Stimulated activated CD4-positive, alpha-beta T cell treated with anti-CD3 and anti-CD28 coated beads, Interleukin-2, amount 100 ng/mL, for 48 hours (primary cell): ENCODE data around the gene PDCD1.

Experiments
- DNase-seq, 2 donors: peaks; one replicate each; pipeline ENCODE4 v3.0.0-alpha.2; 2020

PDCD1 gene

GRCh38 chr2:241895427-241895711 is 36.7 kb upstream of the PDCD1 start:
- no peak for DNase-seq

- no peak for DNase-seq
Measured at GRCh38 chr2:241894681-241895426, 36.2 kb upstream of the PDCD1 start.

GRCh38 chr2:241894056-241894641 is 35.5 kb upstream of the PDCD1 start:
- DNase-seq = no peak

- DNase-seq = no peak
Measured at GRCh38 chr2:241893265-241893664, 34.6 kb upstream of the PDCD1 start.

GRCh38 chr2:241892299-241893137 is 33.8 kb upstream of the PDCD1 start:
- DNase-seq = no peak

- DNase-seq = no peak
Measured at GRCh38 chr2:241891988-241892298, 33.2 kb upstream of the PDCD1 start.

GRCh38 chr2:241891315-241891987 is 32.8 kb upstream of the PDCD1 start:
- no peak for DNase-seq

GRCh38 chr2:241890524-241891235 is 32.0 kb upstream of the PDCD1 start:
- DNase-seq = no peak

GRCh38 chr2:241888641-241889040 is 29.9 kb upstream of the PDCD1 start:
- DNase-seq = no peak

- no peak for DNase-seq
Measured at GRCh38 chr2:241887806-241888522, 29.3 kb upstream of the PDCD1 start.

- no peak for DNase-seq
Measured at GRCh38 chr2:241886840-241887447, 28.2 kb upstream of the PDCD1 start.

GRCh38 chr2:241885946-241886643 is 27.4 kb upstream of the PDCD1 start:
- no peak for DNase-seq

- DNase-seq = no peak
Measured at GRCh38 chr2:241885291-241885945, 26.7 kb upstream of the PDCD1 start.

- no peak for DNase-seq
Measured at GRCh38 chr2:241884951-241885290, 26.2 kb upstream of the PDCD1 start.

- DNase-seq = peak in 1 of 2 donors; percentile 62
Measured at GRCh38 chr2:241882091-241882625, 23.5 kb upstream of the PDCD1 start.

- DNase-seq = no peak
Measured at GRCh38 chr2:241880311-241881073, 21.8 kb upstream of the PDCD1 start.

- no peak for DNase-seq
Measured at GRCh38 chr2:241879326-241879725, 20.6 kb upstream of the PDCD1 start.

GRCh38 chr2:241877989-241878970 is 19.6 kb upstream of the PDCD1 start:
- DNase-seq = peak; percentile 73 to 81
